ES-I3 (cell line): ENCODE measurements around the gene WDFY3.
A peak's percentile ranks its signal among the peaks of the same experiment; 100 is the strongest.

Experiments
- H3K36me3 ChIP-seq: 2 replicates; pipeline ENCODE4 v1.6.1; 2013; ENCODE audit warnings: mild to moderate bottlenecking, low read length, control low read depth, moderate library complexity; ENCODE audit not compliant: insufficient read depth
- H3K4me1 ChIP-seq: 2 replicates; pipeline ENCODE4 v1.6.1; 2013; ENCODE audit warnings: mild to moderate bottlenecking, control low read depth, low read length; ENCODE audit not compliant: insufficient read depth
- H3K9ac ChIP-seq: 2 replicates; pipeline ENCODE4 v1.6.1; 2013; ENCODE audit warnings: low read depth, mild to moderate bottlenecking, low read length, moderate library complexity
- H3K9me3 ChIP-seq: 2 replicates; pipeline ENCODE4 v1.6.1; 2013; ENCODE audit warnings: mild to moderate bottlenecking, low read length, moderate library complexity; ENCODE audit not compliant: control insufficient read depth, insufficient read depth

The WDFY3 gene

GRCh38 chr4:84966382-84967242 lies at the start of gene WDFY3:
Gene WDFY3, minus strand, starts transcription at chr4:84966690. Its CDS starts 106,099 bp downstream, at chr4:84860591.
- H3K9ac ChIP-seq = peak within 1 kb of the TSS; percentile 53
- H3K9me3 ChIP-seq = no peaks in the 10 kb centered on the region
- H3K36me3 ChIP-seq = no peaks in the 10 kb centered on the region
- peaks cover 5% of the 10 kb centered on the region; the same call in 1 of the 2 replicates for H3K4me1 ChIP-seq

GRCh38 chr4:85005865-85006377 lies 39.4 kb upstream of the WDFY3 start:
- H3K36me3 ChIP-seq = no peaks in the 10 kb centered on the region
- H3K9me3 ChIP-seq = no peaks in the 10 kb centered on the region
- no peaks in the 10 kb centered on the region for H3K4me1 ChIP-seq
- H3K9ac ChIP-seq = no peak overlapping the region

- no peaks in the 10 kb centered on the region for H3K9me3 ChIP-seq
- H3K9ac ChIP-seq = no peak overlapping the region
- H3K36me3 ChIP-seq = no peaks in the 10 kb centered on the region
- H3K4me1 ChIP-seq = no peaks in the 10 kb centered on the region
Observed at GRCh38 chr4:85000343-85000742, 33.9 kb upstream of the WDFY3 start.

GRCh38 chr4:84995386-84995785 lies 28.9 kb upstream of the WDFY3 start:
- Histone ChIP-seq H3K4me1 (no peaks in the 10 kb centered on the region), H3K9ac (no peak overlapping the region), H3K36me3 (no peaks in the 10 kb centered on the region), H3K9me3 (no peaks in the 10 kb centered on the region)

- Histone ChIP-seq H3K36me3 (no peaks in the 10 kb centered on the region), H3K9me3 (no peaks in the 10 kb centered on the region), H3K4me1 (no peaks in the 10 kb centered on the region), H3K9ac (no peak overlapping the region)
Observed at GRCh38 chr4:84994280-84994679, 27.8 kb upstream of the WDFY3 start.

GRCh38 chr4:84985952-84986351 lies 19.5 kb upstream of the WDFY3 start:
- Histone ChIP-seq H3K4me1 (no peaks in the 10 kb centered on the region), H3K9ac (no peak overlapping the region), H3K9me3 (peaks cover 4% of the 10 kb centered on the region; the same call in 1 of the 2 replicates), H3K36me3 (no peaks in the 10 kb centered on the region; the same call in 1 of the 2 replicates)

GRCh38 chr4:84977396-84977795 lies 10.9 kb upstream of the WDFY3 start:
- H3K9ac ChIP-seq = no peak overlapping the region
- no peaks in the 10 kb centered on the region for H3K36me3 ChIP-seq
- H3K4me1 ChIP-seq = no peaks in the 10 kb centered on the region
- no peaks in the 10 kb centered on the region for H3K9me3 ChIP-seq

- Histone ChIP-seq H3K36me3 (no peaks in the 10 kb centered on the region), H3K9me3 (no peaks in the 10 kb centered on the region), H3K9ac (no peak overlapping the region), H3K4me1 (peaks cover 5% of the 10 kb centered on the region; the same call in 1 of the 2 replicates)
Observed at GRCh38 chr4:84973856-84974255, 7.4 kb upstream of the WDFY3 start.

GRCh38 chr4:84971319-84971932 lies 4.9 kb upstream of the WDFY3 start:
- Histone ChIP-seq H3K9me3 (no peaks in the 10 kb centered on the region), H3K9ac (no peak overlapping the region), H3K36me3 (no peaks in the 10 kb centered on the region), H3K4me1 (peaks cover 5% of the 10 kb centered on the region; the same call in 1 of the 2 replicates)

- H3K9me3 ChIP-seq = no peaks in the 10 kb centered on the region
- no peak overlapping the region for H3K9ac ChIP-seq
- no peaks in the 10 kb centered on the region for H3K36me3 ChIP-seq
- H3K4me1 ChIP-seq = peaks cover 5% of the 10 kb centered on the region; the same call in 1 of the 2 replicates
Observed at GRCh38 chr4:84968925-84969324, 2.4 kb upstream of the WDFY3 start.

- H3K9me3 ChIP-seq = no peaks in the 10 kb centered on the region
- peak overlapping the region; percentile 53 for H3K9ac ChIP-seq
- no peaks in the 10 kb centered on the region for H3K36me3 ChIP-seq
- peaks cover 5% of the 10 kb centered on the region; the same call in 1 of the 2 replicates for H3K4me1 ChIP-seq
Observed at GRCh38 chr4:84967243-84967690, 777 bp upstream of the WDFY3 start.

GRCh38 chr4:84965553-84966381 lies 723 bp downstream of the WDFY3 start:
- Histone ChIP-seq H3K36me3 (no peaks in the 10 kb centered on the region), H3K4me1 (peaks cover 5% of the 10 kb centered on the region; the same call in 1 of the 2 replicates), H3K9me3 (no peaks in the 10 kb centered on the region), H3K9ac (peak overlapping the region; percentile 53)

GRCh38 chr4:84964995-84965552 lies 1.4 kb downstream of the WDFY3 start:
- Histone ChIP-seq H3K36me3 (no peaks in the 10 kb centered on the region), H3K4me1 (peaks cover under 1% of the 10 kb centered on the region; the same call in 1 of the 2 replicates), H3K9me3 (no peaks in the 10 kb centered on the region), H3K9ac (peak overlapping the region; percentile 53)

GRCh38 chr4:84962102-84962501 lies 4.4 kb downstream of the WDFY3 start:
- Histone ChIP-seq H3K36me3 (no peaks in the 10 kb centered on the region), H3K4me1 (peaks cover 4% of the 10 kb centered on the region), H3K9me3 (no peaks in the 10 kb centered on the region), H3K9ac (no peak overlapping the region)
